IPS-NIHi11 (cell line): ENCODE data around the gene GLT1D1.
"Not testable (repeated sequence)": the region's sequence is repeated elsewhere in the genome, so short reads cannot be mapped to it uniquely, and the experiment has no call there.

Experiments
- DNase-seq: peaks from one replicate; pipeline ENCODE4 v3.0.0; 2012; ENCODE audit warnings: mixed read lengths, low spot score

Gene GLT1D1

GRCh38 chr12:128852885-128853599 lies at the start of gene GLT1D1:
Gene GLT1D1 (plus strand): TSS chr12:128853478. CDS start chr12:128853582, 104 bp downstream.
- no peak for DNase-seq

DNA sequence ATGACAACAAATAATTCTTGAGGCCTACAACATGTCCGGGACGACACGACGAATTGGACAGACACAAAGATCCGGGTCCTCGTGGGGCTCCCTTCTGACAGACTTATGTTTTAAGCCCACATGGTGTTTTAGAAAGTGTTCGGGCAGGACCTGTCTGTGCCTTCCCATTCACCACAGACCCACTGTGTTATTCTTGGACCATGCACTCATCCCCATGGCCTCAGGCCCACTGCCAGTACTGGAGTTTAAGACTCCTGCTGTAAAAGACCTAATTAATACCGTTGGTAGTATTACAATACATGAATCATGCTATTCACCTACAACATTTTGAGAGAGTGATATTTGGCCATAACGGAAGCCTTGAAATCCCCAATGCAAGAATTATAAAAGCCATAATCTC lies 49.5 kb upstream of the GLT1D1 start:
- DNase-seq, result no peak

GRCh38 chr12:128804762-128805161 lies 48.5 kb upstream of the GLT1D1 start:
- no peak for DNase-seq

- DNase-seq, result not testable (repeated sequence)
Observed at GRCh38 chr12:128805406-128805805, 47.9 kb upstream of the GLT1D1 start.

- no peak for DNase-seq
Observed at GRCh38 chr12:128806573-128806972, 46.7 kb upstream of the GLT1D1 start.

GRCh38 chr12:128807161-128807724 lies 46.0 kb upstream of the GLT1D1 start:
- DNase-seq, result no peak

DNA sequence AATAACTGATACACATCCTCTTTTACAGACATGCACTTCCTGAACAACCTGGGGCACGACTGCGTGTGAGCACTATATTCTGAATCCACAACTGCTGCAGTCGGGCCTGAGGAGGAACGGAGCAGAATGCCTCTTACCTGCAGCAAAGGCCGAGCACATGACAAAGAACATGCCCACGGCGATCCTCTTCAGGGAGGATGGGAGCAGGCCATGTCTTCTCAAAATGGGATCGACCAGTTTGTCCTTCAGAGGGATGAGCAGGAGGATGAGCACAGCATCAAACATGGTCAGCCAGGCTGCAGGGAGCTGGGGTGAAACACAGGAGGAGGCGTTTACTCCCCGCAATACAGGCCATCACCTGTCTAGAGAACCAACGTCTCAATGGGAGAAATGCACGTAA lies 44.6 kb upstream of the GLT1D1 start:
- DNase-seq, result no peak

- DNase-seq, result no peak
Observed at GRCh38 chr12:128810182-128811127, 42.8 kb upstream of the GLT1D1 start.

GRCh38 chr12:128811806-128812205 lies 41.5 kb upstream of the GLT1D1 start:
- no peak for DNase-seq

- no peak for DNase-seq
Observed at GRCh38 chr12:128813392-128813791, 39.9 kb upstream of the GLT1D1 start.

DNA sequence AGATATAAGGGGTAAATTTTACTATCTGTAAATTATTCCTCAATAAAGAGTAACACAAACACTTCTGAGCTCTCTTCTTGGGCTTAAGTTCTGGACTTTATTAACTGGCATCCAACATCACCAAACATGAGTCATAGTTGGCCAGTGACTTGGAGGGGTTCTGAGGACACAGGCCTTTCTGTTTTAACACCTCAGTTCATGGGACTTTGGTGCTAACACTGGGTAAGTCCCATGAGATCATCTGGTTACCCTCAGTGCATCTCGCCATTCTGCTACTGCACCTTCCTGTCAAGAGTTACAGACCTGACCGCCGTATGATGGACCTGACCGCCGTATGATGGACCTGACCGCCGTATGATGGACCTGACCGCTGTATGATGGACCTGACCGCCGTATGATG lies 39.4 kb upstream of the GLT1D1 start:
- DNase-seq, result no peak

DNA sequence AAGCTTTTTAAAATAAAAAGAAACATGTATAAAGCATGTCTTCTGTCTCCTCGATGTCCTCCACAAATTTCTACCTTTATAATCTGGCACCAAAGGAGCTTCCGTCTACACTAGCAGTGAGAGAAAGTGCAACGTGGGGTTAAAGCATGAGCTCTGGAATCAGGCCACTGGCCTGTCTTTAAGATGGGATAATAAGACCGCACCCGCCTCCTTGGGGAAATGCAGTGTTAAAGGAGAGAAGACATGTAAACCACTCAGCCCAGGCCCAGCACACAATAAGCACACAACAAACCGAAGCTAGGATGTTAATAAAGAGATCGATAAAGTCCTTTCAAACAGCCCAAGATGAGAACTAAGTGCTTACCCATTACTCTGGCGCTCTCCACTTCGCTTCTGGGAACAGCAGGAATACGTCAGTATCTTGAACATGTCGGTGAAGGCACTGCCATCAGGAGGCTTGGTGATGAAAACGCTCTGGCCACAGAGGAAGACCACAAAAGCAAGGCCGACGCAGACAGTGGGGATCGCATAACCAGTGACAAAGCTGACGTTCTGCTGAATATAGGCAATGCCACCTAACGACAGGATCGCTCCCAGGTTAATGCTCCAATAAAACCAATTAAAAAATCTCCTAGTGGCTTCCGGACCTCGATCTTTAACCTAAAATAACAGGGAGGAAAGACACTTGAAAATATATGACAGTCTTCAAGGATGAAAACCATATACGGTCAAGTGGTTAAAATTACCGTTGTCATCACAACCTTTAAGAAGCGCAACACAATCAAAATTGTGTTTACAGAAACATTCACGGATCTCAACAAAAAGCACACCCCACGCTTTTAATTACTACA lies 38.6 kb upstream of the GLT1D1 start:
- no peak for DNase-seq

- no peak for DNase-seq
Observed at GRCh38 chr12:128815779-128816642, 37.3 kb upstream of the GLT1D1 start.

- no peak for DNase-seq
Observed at GRCh38 chr12:128816643-128816920, 36.7 kb upstream of the GLT1D1 start.

DNA sequence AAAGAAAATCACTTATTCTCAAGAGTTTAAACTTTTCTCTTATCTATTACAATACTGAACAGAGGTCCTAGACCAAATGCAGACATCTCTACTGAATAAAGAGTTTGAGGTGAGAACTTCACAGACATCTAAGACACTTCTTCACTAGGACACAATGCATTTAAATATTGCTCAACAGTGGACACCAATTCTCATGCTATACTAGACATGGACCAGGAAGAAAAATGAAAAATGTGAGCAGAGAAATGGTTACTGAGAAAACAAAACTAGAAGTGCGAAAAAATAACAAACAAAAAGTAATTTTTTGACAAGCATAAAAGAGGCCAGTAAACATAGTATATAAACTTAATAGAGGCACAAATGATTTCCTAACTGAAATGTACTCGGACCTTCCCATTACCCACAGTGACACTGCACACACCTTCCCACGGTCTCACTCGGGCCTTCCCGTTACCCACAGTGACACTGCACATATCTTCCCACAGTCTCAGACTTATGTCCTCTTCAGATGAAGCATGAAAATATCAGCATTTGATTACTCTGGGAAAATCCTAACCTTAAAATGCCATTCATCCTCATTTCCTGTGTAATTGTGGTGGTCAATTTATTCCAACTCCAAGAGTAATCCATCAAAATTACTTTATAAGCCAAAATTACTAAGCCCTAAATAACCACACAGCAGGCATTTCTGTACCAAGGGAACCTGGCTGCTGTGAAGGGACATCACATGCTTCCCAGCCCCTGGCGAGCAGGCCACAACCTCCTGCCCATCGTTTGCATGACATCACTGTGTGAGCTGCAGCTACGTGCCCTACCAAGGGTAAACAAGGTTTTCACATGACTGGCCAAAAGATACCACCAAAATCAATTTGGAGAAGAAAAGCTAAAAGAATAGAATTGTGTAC lies 35.9 kb upstream of the GLT1D1 start:
- DNase-seq, result no peak

DNA sequence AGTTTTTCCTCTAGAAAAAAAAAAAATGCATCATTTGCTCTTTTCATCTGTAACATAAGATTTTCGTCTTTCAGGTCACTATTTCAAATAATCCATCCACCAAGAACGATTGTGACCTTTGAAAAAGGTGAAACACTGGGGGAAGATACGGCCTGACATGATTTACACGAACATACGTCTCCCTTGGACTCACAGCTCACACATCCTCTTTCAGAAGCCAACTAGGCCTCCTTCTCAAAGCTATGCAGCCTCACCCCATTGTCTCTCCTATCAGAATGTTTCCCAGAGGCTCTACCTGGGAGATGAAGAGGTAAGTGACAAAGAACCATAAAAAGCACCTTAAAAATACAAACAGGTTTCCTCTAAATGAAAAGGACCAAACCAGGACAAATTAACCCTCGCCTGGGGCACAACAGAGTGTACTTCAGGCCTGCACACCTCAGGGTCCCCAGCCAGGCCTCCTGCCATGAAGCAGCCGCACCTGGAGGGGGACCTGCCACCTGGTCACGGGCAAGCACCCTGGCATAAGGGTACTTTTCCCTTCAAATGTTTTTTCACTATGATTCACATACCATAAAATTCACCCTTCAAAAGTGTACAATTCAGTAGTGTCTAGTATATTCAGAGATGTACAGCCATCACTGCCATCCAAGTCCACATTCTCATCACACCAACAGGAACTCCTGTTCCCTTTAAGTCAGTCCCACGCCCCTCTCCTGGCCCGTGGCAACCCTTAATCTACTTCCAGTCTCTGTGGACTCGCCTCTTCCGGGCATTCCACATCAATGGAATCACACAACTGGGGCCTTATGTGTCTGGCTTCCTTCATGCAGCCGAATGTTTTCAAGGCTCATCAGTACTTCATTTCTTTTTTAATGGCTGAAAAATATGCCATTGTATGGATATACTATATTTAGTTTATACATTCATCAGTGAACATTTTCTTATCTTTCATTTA lies 34.9 kb upstream of the GLT1D1 start:
- DNase-seq, result no peak

DNA sequence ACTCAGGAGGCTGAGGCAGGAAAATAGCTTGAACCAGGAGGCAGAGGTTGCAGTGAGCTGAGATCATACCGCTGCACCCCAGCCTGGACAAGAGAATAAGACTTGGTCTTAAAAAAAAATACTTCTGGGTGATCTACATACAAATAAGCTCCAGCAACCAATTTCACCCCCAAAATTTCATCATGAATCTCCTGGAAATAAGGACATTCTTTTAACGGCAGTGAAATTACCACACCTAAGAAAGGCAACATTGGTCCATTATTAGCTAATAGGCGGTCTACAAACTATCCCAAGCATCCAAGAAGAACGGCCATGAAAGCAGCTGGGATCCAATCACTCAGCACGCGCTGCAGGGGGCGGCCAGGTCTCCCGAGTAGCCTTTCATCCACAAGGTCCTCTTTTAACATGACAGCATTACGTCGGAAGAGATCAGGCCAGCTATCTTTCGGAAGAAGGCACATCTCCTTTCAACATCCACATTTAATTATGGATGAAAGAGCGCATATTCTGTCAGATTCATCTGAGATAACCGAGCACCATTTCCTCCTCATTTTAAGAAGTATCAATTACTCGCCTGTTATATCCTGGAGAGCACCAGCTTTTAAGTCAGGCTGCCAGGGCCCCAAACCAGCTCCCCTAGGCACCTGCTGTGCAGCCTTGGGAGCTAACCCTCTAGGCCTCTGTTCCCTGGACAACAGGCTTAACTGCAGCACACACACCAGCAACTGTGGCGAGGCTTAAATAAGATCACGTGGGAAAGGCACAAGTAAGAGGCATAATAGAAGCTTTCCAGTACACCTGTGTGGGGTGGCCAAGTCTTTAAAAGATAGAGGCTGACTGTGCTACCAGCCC lies 33.8 kb upstream of the GLT1D1 start:
- DNase-seq, result no peak

DNA sequence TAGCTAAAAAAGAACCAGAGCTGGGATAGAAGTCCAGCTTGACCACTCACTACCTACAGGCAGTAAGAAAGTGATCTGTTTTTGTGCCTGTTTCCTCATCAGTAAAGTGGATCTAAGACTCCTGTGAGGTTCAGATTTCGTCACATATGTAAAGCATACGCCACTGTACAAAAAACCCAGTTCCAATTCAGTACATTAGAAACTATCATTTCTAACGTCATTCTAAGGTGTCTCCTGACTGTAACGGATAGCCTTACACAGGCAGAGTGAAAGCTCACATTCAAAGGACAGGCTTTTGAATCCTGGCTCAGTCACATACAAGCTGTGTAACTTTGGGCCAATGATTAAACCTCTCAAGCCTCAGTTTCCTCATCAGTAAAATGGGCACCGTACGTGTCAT lies 33.0 kb upstream of the GLT1D1 start:
- no peak for DNase-seq
